Panc1 (cell line): ENCODE data around the gene RPE. TPM values are rescaled to one million over a fixed set of nuclear protein-coding genes. Genes with fewer than 3 reads are reported as not detected.

ENCODE experiments used
- ATAC-seq: fragments of 200-7000 bp; cut with Tn5 transposase; 2 replicates; pipeline ENCODE4 v1.9.1; 2020; ENCODE audit warnings: mild to moderate bottlenecking, moderate library complexity
- BruUV-seq: library from RNA; stranded (reverse); fragments of 400-500 nt; replicated peaks from 2 replicates; lab custom pipeline; 2021; lab: Mats Ljungman, UMichigan
- CTCF ChIA-PET: fragments of 300-600 bp; sonication (Branson Sonifier 250); formaldehyde crosslinking; loops from one replicate; lab custom pipeline; 2022; ENCODE audit warnings: antibody characterized with exemption; lab: Charles Lee
- POLR2A ChIA-PET: fragments of 300-600 bp; sonication (Branson Sonifier 250); formaldehyde crosslinking; loops from one replicate; lab custom pipeline; 2022; ENCODE audit warnings: antibody characterized with exemption; lab: Charles Lee
- DNase-seq: peaks from one replicate; pipeline ENCODE4 v3.0.0-alpha.2; 2010; ENCODE audit warnings: low read depth, low spot score
- H3K27ac ChIP-seq: 2 replicates; pipeline ENCODE4 v1.5.1; 2011; ENCODE audit warnings: mild to moderate bottlenecking, low read length, inconsistent platforms
- H3K27me3 ChIP-seq: fragments of 200-500 bp; sonication (Bioruptor generic); 2 replicates; pipeline ENCODE4 v1.6.0; 2014; ENCODE audit warnings: low read length, inconsistent platforms; ENCODE audit not compliant: control insufficient read depth, insufficient read depth
- H3K36me3 ChIP-seq: fragments of 200-500 bp; sonication (Bioruptor generic); 2 replicates; pipeline ENCODE4 v1.5.1; 2014; ENCODE audit warnings: inconsistent platforms, mild to moderate bottlenecking, low read length, moderate library complexity; ENCODE audit not compliant: control insufficient read depth, insufficient read depth
- H3K4me1 ChIP-seq: 2 replicates; pipeline ENCODE4 v1.5.1; 2011; ENCODE audit warnings: inconsistent platforms, mild to moderate bottlenecking, low read length, moderate library complexity; ENCODE audit not compliant: control insufficient read depth, insufficient read depth
- H3K4me3 ChIP-seq, 2 experiments: 2 replicates each; pipeline ENCODE4 v1.5.1; 2011 to 2012; ENCODE audit warnings: low read depth in 2 of 2, low read length in 2 of 2, mild to moderate bottlenecking in 2 of 2, inconsistent platforms in 1 of 2, moderate library complexity in 1 of 2
- H3K9me3 ChIP-seq: fragments of 200-500 bp; sonication (Bioruptor generic); 2 replicates; pipeline ENCODE4 v1.5.1; 2014; ENCODE audit warnings: low read depth, mild to moderate bottlenecking, inconsistent platforms, low read length, moderate library complexity; ENCODE audit not compliant: control insufficient read depth, insufficient read depth
- POLR2AphosphoS5 ChIP-seq: IDR thresholded peaks from 2 replicates; pipeline ENCODE4 v1.6.1; 2012; ENCODE audit warnings: mild to moderate bottlenecking, low read depth, low read length, moderate library complexity
- SIN3A ChIP-seq: IDR thresholded peaks from 2 replicates; pipeline ENCODE4 v1.6.1; 2012; ENCODE audit warnings: low read depth, mild to moderate bottlenecking, low read length, moderate library complexity, borderline replicate concordance; ENCODE audit not compliant: insufficient read depth
- TCF7L2 ChIP-seq: IDR thresholded peaks from 2 replicates; pipeline ENCODE4 v1.6.1; 2011; ENCODE audit warnings: mild to moderate bottlenecking, low read depth, low read length, inconsistent platforms
- in situ Hi-C: cut with HindIII; loops from 2 replicates; pipeline ENCODE4 v1.10.0; 2016; ENCODE audit warnings: low sequenced_read_pairs, low pct_unique_long_range_greater_than_20kb
- intact Hi-C: fragments of 100-400 bp; cut with micrococcal nuclease; formaldehyde crosslinking; loops from one replicate; pipeline ENCODE4 v1.10.0; 2022; ENCODE audit not compliant: unreplicated experiment
- total RNA-seq: library from RNA; stranded (reverse); gene quantifications from one replicate; pipeline ENCODE4 v1.2.1, GENCODE V29; 2021; ENCODE audit not compliant: unreplicated experiment
- TF ChIP-seq, protein P1 (sequence below): fragments of 450-650 bp; IDR thresholded peaks from 2 replicates; pipeline ENCODE4 v1.5.1; 2017; ENCODE audit warnings: mild to moderate bottlenecking
- TF ChIP-seq, protein P2 (sequence below), 2 experiments: IDR thresholded peaks; 2 replicates each; pipeline ENCODE4 v1.6.1; 2011 to 2012; ENCODE audit warnings: low read depth in 2 of 2, control low read depth in 1 of 2, low read length in 1 of 2, mild to moderate bottlenecking in 1 of 2, moderate library complexity in 1 of 2; ENCODE audit not compliant: insufficient read depth in 1 of 2

Gene RPE
- total RNA-seq, 1 experiment from 2014 or later: 100 TPM

GRCh38 chr2:210028178-210028577 is 25.7 kb downstream of the RPE start:
- Histone ChIP-seq H3K36me3 (peaks cover 24% of the 10 kb centered on the region), H3K9me3 (no peaks in the 10 kb centered on the region), H3K4me1 (no peaks in the 10 kb centered on the region), H3K27me3 (no peaks in the 10 kb centered on the region), H3K4me3 (no peak overlapping the region), H3K27ac (no peak overlapping the region)
- POLR2A ChIA-PET: no interaction called here
- in situ Hi-C loops: no loop called here
- no TSS peak for BruUV-seq
- CTCF ChIA-PET: no interaction called here
- ATAC-seq (no peak), DNase-seq (no peak)
- TF ChIP-seq POLR2AphosphoS5 (no peak), SIN3A (no peak), TCF7L2 (no peak)
- TF ChIP-seq, protein P1, sequence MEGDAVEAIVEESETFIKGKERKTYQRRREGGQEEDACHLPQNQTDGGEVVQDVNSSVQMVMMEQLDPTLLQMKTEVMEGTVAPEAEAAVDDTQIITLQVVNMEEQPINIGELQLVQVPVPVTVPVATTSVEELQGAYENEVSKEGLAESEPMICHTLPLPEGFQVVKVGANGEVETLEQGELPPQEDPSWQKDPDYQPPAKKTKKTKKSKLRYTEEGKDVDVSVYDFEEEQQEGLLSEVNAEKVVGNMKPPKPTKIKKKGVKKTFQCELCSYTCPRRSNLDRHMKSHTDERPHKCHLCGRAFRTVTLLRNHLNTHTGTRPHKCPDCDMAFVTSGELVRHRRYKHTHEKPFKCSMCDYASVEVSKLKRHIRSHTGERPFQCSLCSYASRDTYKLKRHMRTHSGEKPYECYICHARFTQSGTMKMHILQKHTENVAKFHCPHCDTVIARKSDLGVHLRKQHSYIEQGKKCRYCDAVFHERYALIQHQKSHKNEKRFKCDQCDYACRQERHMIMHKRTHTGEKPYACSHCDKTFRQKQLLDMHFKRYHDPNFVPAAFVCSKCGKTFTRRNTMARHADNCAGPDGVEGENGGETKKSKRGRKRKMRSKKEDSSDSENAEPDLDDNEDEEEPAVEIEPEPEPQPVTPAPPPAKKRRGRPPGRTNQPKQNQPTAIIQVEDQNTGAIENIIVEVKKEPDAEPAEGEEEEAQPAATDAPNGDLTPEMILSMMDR: no peak
- TF ChIP-seq, protein P2, sequence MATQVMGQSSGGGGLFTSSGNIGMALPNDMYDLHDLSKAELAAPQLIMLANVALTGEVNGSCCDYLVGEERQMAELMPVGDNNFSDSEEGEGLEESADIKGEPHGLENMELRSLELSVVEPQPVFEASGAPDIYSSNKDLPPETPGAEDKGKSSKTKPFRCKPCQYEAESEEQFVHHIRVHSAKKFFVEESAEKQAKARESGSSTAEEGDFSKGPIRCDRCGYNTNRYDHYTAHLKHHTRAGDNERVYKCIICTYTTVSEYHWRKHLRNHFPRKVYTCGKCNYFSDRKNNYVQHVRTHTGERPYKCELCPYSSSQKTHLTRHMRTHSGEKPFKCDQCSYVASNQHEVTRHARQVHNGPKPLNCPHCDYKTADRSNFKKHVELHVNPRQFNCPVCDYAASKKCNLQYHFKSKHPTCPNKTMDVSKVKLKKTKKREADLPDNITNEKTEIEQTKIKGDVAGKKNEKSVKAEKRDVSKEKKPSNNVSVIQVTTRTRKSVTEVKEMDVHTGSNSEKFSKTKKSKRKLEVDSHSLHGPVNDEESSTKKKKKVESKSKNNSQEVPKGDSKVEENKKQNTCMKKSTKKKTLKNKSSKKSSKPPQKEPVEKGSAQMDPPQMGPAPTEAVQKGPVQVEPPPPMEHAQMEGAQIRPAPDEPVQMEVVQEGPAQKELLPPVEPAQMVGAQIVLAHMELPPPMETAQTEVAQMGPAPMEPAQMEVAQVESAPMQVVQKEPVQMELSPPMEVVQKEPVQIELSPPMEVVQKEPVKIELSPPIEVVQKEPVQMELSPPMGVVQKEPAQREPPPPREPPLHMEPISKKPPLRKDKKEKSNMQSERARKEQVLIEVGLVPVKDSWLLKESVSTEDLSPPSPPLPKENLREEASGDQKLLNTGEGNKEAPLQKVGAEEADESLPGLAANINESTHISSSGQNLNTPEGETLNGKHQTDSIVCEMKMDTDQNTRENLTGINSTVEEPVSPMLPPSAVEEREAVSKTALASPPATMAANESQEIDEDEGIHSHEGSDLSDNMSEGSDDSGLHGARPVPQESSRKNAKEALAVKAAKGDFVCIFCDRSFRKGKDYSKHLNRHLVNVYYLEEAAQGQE (IDR thresholded peaks at IDR 0.05; ENCODE audit: insufficient read depth in 1 of 2, low read depth in 2 of 2, low read length in 1 of 2): no peak
- intact Hi-C loops: no loop called here

DNA sequence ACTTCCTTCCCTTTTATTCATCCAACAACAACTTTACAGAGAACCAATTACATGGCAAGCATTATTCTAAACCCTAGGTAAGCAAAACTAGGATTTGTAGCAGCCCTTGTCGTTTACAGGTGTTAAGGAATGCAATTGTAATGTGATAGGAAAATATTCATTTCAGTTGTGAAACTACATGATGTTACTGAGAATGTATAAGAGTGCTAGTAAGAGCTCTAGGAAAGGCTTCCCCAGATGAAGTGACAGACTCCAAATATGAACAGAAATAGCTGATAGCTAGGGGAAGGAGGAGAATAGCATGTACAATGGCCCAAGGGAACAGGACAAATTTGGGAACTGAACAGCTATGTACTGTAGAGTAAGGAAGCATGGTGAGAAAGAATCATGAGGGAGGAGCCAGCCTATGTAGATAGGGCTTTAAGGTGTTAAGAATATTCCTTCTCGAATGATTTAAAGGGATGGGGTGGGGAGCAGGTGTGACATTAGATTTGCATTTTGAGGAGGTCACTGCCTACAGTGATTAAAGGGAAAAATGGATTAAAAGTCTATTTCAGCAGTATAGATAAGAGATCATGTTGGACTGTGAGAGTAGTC is 31.7 kb downstream of the RPE start:
- H3K27ac ChIP-seq: no peak overlapping the region
- POLR2A ChIA-PET: no interaction called here
- no peak for TF ChIP-seq POLR2AphosphoS5
- TF ChIP-seq, protein P2 (IDR thresholded peaks at IDR 0.05; ENCODE audit: insufficient read depth in 1 of 2, low read depth in 2 of 2, low read length in 1 of 2): no peak
- TF ChIP-seq, protein P1: no peak
- TF ChIP-seq TCF7L2: no peak
- TF ChIP-seq SIN3A: no peak
- CTCF ChIA-PET: no interaction called here
- H3K9me3 ChIP-seq: no peaks in the 10 kb centered on the region
- no TSS peak for BruUV-seq
- H3K36me3 ChIP-seq: peaks cover 3% of the 10 kb centered on the region; the same call in 1 of the 2 replicates
- H3K4me1 ChIP-seq: no peaks in the 10 kb centered on the region
- in situ Hi-C loops: no loop called here
- intact Hi-C loops: no loop called here
- no peaks in the 10 kb centered on the region for H3K27me3 ChIP-seq
- peak; percentile 53 for ATAC-seq
- no peak for DNase-seq
- H3K4me3 ChIP-seq: no peak overlapping the region
